VCaP (cell line): Measurements from ENCODE around the gene WFDC1.

Source experiments
- H3K27ac ChIP-seq: fragments of 450-650 bp; 2 replicates; pipeline ENCODE4 v1.5.1; 2017
- CTCF ChIP-seq: fragments of 450-650 bp; conservative IDR thresholded peaks from 2 replicates; pipeline ENCODE4 v1.5.1; 2017; ENCODE audit warnings: mild to moderate bottlenecking, moderate library complexity

The WFDC1 gene

GRCh38 chr16:84294531-84295142 is at the start of gene WFDC1:
TSS of gene WFDC1 (plus strand) at chr16:84294878. CDS start at chr16:84294972, 94 bp downstream.
- TF ChIP-seq CTCF = no peak
- H3K27ac ChIP-seq = no peak within 1 kb of the TSS; the same call in 1 of the 2 replicates

GRCh38 chr16:84245956-84246678 is 48.6 kb upstream of the WFDC1 start:
- no peak overlapping the region for H3K27ac ChIP-seq

GRCh38 chr16:84246679-84247077 is 48.0 kb upstream of the WFDC1 start:
- no peak for TF ChIP-seq CTCF

More at GRCh38 chr16:84245956-84246678, 48.6 kb upstream of the WFDC1 start:
- no peak for TF ChIP-seq CTCF

GRCh38 chr16:84247331-84247730 is 47.3 kb upstream of the WFDC1 start:
- TF ChIP-seq CTCF = no peak
- no peak overlapping the region for H3K27ac ChIP-seq

More at GRCh38 chr16:84246679-84247077, 48.0 kb upstream of the WFDC1 start:
- no peak overlapping the region for H3K27ac ChIP-seq

GRCh38 chr16:84247844-84248243 is 46.8 kb upstream of the WFDC1 start:
- TF ChIP-seq CTCF = no peak
- no peak overlapping the region for H3K27ac ChIP-seq

GRCh38 chr16:84252184-84252583 is 42.5 kb upstream of the WFDC1 start:
- no peak for TF ChIP-seq CTCF
- H3K27ac ChIP-seq = no peak overlapping the region

- no peak overlapping the region for H3K27ac ChIP-seq
- TF ChIP-seq CTCF = no peak
Observed at GRCh38 chr16:84253173-84253572, 41.5 kb upstream of the WFDC1 start.
